GM12865 (cell line): ENCODE data around the gene ROM1.
A peak's percentile ranks its signal among the peaks of the same experiment; 100 is the strongest.

Experiments used
- DNase-seq: peaks from one replicate; pipeline ENCODE4 v3.0.0; 2010; ENCODE audit warnings: low read depth
- H3K4me3 ChIP-seq: 2 replicates; pipeline ENCODE4 v1.5.1; 2011; ENCODE audit warnings: mild to moderate bottlenecking, low read depth, low read length, control low read depth
- CTCF ChIP-seq: IDR thresholded peaks from 2 replicates; pipeline ENCODE4 v1.5.1; 2011; ENCODE audit warnings: low read length, control low read depth, low read depth, inconsistent platforms; ENCODE audit not compliant: insufficient read depth; ENCODE audit errors: missing control alignments

Gene ROM1

DNA sequence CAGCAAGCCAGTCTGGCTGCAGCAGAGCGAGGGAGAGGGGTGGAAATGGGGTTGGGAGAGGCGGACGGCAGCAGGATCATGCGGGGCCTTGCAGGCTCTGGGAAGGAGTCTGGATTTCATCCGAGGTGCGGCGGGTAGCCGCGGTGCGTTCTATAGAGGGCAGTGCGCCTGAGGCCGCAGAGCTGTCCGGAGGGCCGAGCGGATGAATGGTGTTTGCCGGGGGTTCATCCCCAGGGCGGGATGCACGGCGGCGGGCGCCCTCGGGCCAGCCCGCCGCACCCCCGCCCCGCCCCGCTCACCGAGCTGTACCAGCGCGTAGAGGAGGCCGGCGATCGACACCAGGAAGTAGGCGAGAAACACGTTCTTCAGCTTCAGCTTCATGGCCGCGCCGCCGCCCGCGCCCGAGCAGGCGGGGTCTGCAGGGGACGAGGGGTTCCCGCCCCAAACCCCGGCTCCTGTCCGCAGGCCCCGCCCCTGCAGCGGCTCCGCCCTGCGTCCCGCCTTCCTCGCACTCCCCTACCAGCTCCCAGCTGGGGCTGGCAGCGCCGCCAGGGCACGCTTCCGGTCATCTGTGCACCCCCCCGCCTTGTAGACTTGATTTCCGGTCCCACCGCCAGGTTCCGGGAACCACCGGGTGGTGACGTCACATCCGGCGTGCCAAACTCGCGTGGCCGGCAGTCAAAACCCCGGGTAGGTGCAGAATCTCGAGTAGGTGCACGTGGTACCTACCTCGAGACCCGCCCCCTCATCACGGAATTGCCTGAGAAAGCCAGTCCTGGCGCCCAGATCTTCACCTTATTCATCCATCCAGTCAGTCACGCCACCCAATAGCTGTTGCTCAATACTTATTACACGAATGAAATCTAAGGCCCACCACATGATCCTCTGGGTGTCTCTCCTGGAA is 8.8 kb downstream of the ROM1 start, which contains the start of gene B3GAT3:
Gene B3GAT3 (minus strand): TSS at position 420 of the 904 bp plus-strand sequence. CDS start 39 bp downstream, at position 381.
- peak within 1 kb of the TSS; percentile 92 for H3K4me3 ChIP-seq
- no peak for TF ChIP-seq CTCF
- peak; percentile 99 for DNase-seq

GRCh38 chr11:62622476-62623089 is 9.5 kb downstream of the ROM1 start:
- no peak for DNase-seq
- TF ChIP-seq CTCF: no peak
- no peak overlapping the region for H3K4me3 ChIP-seq

- no peak overlapping the region for H3K4me3 ChIP-seq
- no peak for TF ChIP-seq CTCF
- no peak for DNase-seq
These were observed 14.7 kb downstream of the ROM1 start for GRCh38 chr11:62627713-62628112.

- no peak overlapping the region for H3K4me3 ChIP-seq
- TF ChIP-seq CTCF: no peak
- DNase-seq: no peak
These were observed 19.4 kb downstream of the ROM1 start for GRCh38 chr11:62632492-62632891.

DNA sequence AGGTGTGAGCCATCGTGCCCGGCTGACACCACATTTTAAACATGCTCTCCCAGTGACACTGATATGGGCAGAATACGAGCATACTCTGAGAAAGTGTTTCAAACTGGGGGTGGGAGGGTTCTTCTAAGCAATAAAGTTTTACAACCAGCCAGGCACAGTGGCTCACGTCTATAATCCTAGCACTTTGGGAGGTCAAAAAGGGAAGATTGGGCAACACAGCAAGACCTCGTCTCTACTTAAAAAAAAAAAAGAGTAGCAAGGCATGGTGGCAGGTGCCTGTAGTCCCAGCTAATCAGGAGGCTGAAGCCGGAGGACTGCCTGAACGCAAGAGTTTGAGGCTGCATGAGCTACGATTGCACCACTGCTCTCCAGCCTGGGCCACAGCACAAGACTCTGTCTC is 31.2 kb downstream of the ROM1 start:
- TF ChIP-seq CTCF: no peak
- no peak overlapping the region for H3K4me3 ChIP-seq
- DNase-seq: no peak

- no peak for TF ChIP-seq CTCF
- H3K4me3 ChIP-seq: peak overlapping the region; percentile 98
- DNase-seq: no peak
These were observed 32.6 kb downstream of the ROM1 start for GRCh38 chr11:62645671-62645945.
